ENCODE results near the gene WSB1. TPM values are rescaled to one million over a fixed set of nuclear protein-coding genes. Genes with fewer than 3 reads are reported as not detected.

The WSB1 gene
- total RNA-seq, 1 donor from 2014 or later, result 633 TPM

DNA sequence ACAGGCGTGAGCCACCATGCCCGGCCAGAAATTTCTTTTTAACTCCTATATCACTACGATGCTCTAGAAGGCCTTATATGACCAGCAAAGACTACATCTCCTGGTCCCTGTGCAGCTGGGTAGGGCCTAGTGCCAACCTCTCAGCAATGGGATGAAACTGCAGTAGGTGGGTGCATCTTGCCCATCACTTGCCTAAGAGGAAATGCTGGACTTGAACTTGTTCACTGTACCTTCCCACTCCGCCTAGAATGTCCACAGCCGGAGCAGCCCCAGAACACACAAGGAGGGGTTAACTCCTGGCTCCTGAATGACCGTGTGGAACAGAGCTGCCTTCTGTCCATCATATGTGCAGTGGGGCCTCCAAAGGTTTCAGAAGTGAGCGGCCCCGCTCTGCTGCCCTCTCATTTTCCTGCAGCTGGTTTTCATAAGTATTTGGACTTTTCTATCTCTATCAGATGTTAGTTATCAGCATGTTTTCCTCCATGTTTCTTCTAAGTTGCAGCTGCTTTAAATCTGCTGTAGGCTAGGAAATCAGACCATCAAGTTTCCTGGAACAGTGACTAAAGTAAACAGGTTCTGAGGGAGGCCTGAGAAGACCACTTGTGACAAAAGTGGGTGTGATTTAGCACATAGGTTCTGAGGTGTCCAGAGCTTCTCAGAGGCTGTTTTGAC, 52.5 kb downstream of the WSB1 start:
- Mint-ChIP-seq H3K9me3 (ENCODE audit: unreplicated experiment) (peaks cover 6% of the 10 kb centered on the region), H3K36me3 (ENCODE audit: unreplicated experiment) (no peaks in the 10 kb centered on the region), H3K4me3 (ENCODE audit: unreplicated experiment) (peak overlapping the region; percentile 55), H3K27me3 (ENCODE audit: unreplicated experiment) (peaks cover 6% of the 10 kb centered on the region), H3K4me1 (ENCODE audit: low read depth, unreplicated experiment) (peaks cover 6% of the 10 kb centered on the region), H3K27ac (ENCODE audit: unreplicated experiment) (peak overlapping the region; percentile 59)
- DNase-seq, result no peak
- TF ChIP-seq, protein P1, sequence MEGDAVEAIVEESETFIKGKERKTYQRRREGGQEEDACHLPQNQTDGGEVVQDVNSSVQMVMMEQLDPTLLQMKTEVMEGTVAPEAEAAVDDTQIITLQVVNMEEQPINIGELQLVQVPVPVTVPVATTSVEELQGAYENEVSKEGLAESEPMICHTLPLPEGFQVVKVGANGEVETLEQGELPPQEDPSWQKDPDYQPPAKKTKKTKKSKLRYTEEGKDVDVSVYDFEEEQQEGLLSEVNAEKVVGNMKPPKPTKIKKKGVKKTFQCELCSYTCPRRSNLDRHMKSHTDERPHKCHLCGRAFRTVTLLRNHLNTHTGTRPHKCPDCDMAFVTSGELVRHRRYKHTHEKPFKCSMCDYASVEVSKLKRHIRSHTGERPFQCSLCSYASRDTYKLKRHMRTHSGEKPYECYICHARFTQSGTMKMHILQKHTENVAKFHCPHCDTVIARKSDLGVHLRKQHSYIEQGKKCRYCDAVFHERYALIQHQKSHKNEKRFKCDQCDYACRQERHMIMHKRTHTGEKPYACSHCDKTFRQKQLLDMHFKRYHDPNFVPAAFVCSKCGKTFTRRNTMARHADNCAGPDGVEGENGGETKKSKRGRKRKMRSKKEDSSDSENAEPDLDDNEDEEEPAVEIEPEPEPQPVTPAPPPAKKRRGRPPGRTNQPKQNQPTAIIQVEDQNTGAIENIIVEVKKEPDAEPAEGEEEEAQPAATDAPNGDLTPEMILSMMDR (IDR thresholded peaks at IDR 0.05; ENCODE audit: partially characterized antibody, unreplicated experiment), result no peak

DNA sequence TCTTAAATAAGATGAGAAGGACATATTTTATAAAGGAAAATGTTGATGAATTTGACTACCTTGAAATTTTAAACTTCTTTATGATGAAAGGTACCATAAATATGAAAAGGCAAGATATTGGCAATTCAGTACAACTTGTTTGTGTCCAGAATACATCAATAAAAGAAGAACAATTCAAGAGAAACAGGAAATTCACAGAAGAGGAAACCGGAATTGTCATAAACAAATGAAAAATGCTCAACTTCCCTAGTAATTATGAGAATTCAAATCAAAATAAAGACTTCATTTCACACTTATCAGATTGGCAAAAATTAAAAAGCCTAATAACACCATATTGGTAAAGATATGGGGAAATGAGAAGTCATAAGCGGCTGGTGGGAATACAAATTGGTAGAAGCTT, 54.3 kb downstream of the WSB1 start:
- H3K27ac Mint-ChIP-seq (ENCODE audit: unreplicated experiment), result no peak overlapping the region
- peaks cover 9% of the 10 kb centered on the region for H3K4me1 Mint-ChIP-seq (ENCODE audit: low read depth, unreplicated experiment)
- H3K27me3 Mint-ChIP-seq (ENCODE audit: unreplicated experiment), result peaks cover 7% of the 10 kb centered on the region
- TF ChIP-seq, protein P1 (IDR thresholded peaks at IDR 0.05; ENCODE audit: partially characterized antibody, unreplicated experiment), result no peak
- H3K36me3 Mint-ChIP-seq (ENCODE audit: unreplicated experiment), result peaks cover 6% of the 10 kb centered on the region
- peak overlapping the region; percentile 64 for H3K4me3 Mint-ChIP-seq (ENCODE audit: unreplicated experiment)
- no peak for DNase-seq
- H3K9me3 Mint-ChIP-seq (ENCODE audit: unreplicated experiment), result peaks cover 11% of the 10 kb centered on the region

DNA sequence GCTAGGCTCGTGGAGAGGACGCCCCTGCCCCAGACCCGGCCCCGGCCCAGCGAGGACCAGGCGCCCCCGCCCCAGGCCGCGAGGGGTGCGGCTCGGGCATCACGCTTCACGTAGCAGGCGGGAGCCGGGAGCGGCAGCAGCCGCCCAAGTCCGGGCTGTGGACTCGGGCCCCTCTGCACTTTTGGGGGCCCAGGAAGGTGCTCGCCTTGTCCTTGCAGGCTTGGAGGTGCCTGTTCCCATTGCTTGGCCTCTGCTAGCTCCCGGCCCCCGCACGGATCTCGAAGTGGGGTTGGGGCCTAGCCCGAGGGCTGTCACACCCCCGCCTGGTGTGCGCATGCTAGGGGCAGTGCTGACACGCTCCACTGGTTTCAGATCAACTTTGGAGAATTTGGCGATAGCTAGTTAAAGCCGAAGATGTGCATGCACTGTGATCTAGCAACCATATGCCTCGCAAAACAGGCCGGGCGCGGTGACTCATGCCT, 55.7 kb downstream of the WSB1 start:
- Mint-ChIP-seq H3K27me3 (ENCODE audit: unreplicated experiment) (peaks cover 7% of the 10 kb centered on the region), H3K4me1 (ENCODE audit: low read depth, unreplicated experiment) (peaks cover 9% of the 10 kb centered on the region), H3K4me3 (ENCODE audit: unreplicated experiment) (peak overlapping the region; percentile 38), H3K36me3 (ENCODE audit: unreplicated experiment) (peaks cover 6% of the 10 kb centered on the region), H3K9me3 (ENCODE audit: unreplicated experiment) (peaks cover 10% of the 10 kb centered on the region), H3K27ac (ENCODE audit: unreplicated experiment) (no peak overlapping the region)
- TF ChIP-seq, protein P1 (IDR thresholded peaks at IDR 0.05; ENCODE audit: partially characterized antibody, unreplicated experiment), result no peak
- DNase-seq, result no peak

DNA sequence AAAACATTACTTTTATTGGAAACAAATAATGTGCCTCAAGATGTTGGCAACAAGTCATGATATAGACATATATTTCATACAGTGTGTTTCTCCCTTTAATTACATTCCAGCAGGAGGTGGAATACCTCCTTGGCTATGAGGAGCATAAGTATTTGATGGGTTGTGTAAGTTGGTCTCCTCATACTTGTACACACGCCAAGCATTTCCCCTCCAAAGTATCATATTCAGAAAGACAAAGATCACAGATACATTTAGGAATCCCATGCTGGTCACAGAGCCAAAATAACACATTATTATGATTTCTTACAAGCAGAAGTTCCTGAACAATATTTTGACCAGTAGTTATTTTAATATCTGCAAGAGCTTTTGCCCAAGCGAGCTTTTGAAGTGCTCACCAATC, 57.8 kb downstream of the WSB1 start:
- Mint-ChIP-seq H3K4me3 (ENCODE audit: unreplicated experiment) (peak overlapping the region; percentile 1), H3K9me3 (ENCODE audit: unreplicated experiment) (peaks cover 10% of the 10 kb centered on the region), H3K27me3 (ENCODE audit: unreplicated experiment) (peaks cover 4% of the 10 kb centered on the region), H3K36me3 (ENCODE audit: unreplicated experiment) (peaks cover 6% of the 10 kb centered on the region), H3K27ac (ENCODE audit: unreplicated experiment) (no peak overlapping the region), H3K4me1 (ENCODE audit: low read depth, unreplicated experiment) (peaks cover 8% of the 10 kb centered on the region)
- TF ChIP-seq, protein P1 (IDR thresholded peaks at IDR 0.05; ENCODE audit: partially characterized antibody, unreplicated experiment), result no peak
- DNase-seq, result no peak

DNA sequence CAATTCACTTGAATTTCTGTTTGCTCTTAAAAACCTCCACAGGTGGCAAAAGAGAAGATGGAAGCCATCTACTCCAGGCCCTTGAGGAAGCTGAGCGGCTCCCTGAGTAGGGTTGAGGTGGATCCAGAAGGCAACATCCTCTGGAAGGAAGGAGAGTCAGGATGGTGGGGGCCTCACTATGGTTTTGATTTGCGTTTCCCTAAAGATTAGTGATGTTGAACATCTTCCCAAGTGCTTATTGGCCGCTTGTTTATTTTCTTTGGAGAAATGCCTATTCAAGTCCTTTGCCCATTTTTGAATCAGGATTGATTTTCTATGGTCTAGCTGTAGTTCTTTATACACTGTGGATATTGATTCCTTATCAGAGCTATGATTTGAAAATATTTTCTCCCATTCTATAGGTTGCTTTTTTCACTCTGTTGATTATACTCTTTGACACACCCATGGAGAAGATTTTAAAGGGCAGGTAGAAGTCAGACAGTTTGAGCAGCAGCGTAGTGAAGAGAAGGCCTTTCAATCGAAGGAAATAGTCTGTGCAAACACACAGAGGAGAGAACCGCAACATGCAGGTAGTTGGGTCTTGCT, 58.6 kb downstream of the WSB1 start:
- Mint-ChIP-seq H3K4me3 (ENCODE audit: unreplicated experiment) (peak overlapping the region; percentile 86), H3K4me1 (ENCODE audit: low read depth, unreplicated experiment) (peaks cover 8% of the 10 kb centered on the region), H3K27me3 (ENCODE audit: unreplicated experiment) (peaks cover 4% of the 10 kb centered on the region), H3K27ac (ENCODE audit: unreplicated experiment) (peak overlapping the region; percentile 87), H3K9me3 (ENCODE audit: unreplicated experiment) (peaks cover 10% of the 10 kb centered on the region), H3K36me3 (ENCODE audit: unreplicated experiment) (peaks cover 6% of the 10 kb centered on the region)
- TF ChIP-seq, protein P1 (IDR thresholded peaks at IDR 0.05; ENCODE audit: partially characterized antibody, unreplicated experiment), result no peak
- no peak for DNase-seq
